ENCODE data around the gene LSM7.

Gene LSM7

GRCh38 chr19:2340496-2341243, 12.3 kb upstream of the LSM7 start:
- Histone ChIP-seq H3K4me1 (no peaks in the 10 kb centered on the region), H3K4me3 (no peak overlapping the region), H3K27me3 (no peaks in the 10 kb centered on the region), H3K9me3 (no peaks in the 10 kb centered on the region), H3K27ac (no peak overlapping the region), H3K36me3 (peaks cover 0 to 74% (median 55%) of the 10 kb centered on the region in 3 donors)
- intact Hi-C loops (cut with DNase I; ENCODE audit: low total_unique reads), result no loop called here
- DNase-seq, result no peak
- TF ChIP-seq CTCF (IDR thresholded peaks at IDR 0.05), result no peak

DNA sequence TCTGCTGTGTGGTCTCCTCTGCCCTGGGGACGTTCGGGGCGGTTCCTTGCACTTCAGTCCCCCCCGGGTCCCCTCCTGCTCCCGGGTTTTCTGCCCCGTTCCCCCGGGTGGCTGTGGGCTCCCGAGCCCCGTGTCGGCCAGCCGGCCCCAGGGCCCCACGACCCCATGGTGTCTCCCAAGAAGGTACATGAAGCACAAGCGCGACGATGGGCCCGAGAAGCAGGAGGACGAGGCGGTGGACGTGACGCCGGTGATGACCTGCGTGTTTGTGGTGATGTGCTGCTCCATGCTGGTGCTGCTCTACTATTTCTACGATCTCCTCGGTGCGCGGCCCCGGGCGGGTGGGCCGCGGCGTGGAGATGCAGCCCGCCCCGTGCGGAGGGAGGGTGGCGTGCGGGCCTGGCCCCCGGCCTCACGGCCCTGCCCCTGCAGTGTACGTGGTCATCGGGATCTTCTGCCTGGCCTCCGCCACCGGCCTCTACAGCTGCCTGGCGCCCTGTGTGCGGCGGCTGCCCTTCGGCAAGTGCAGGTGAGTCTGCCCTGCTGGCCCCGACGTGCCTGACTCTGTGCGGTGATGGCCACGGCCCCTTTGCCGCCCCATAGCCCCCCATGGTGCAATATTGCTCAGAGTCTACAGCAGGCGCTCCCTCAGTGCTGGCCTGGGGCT, 11.4 kb upstream of the LSM7 start:
- TF ChIP-seq CTCF (IDR thresholded peaks at IDR 0.05), result no peak
- Histone ChIP-seq H3K4me1 (no peaks in the 10 kb centered on the region), H3K9me3 (no peaks in the 10 kb centered on the region), H3K27me3 (no peaks in the 10 kb centered on the region), H3K4me3 (no peak overlapping the region), H3K36me3 (peaks cover 0 to 66% (median 50%) of the 10 kb centered on the region in 3 donors), H3K27ac (no peak overlapping the region)
- intact Hi-C loops (cut with DNase I; ENCODE audit: low total_unique reads), result no loop called here
- DNase-seq, result no peak

- no peak for DNase-seq
- H3K4me3 ChIP-seq, result no peak overlapping the region
- intact Hi-C loops (cut with DNase I; ENCODE audit: low total_unique reads), result no loop called here
- H3K4me1 ChIP-seq, result no peaks in the 10 kb centered on the region
- H3K27me3 ChIP-seq, result no peaks in the 10 kb centered on the region
- peaks cover 0 to 60% (median 44%) of the 10 kb centered on the region in 3 donors for H3K36me3 ChIP-seq
- H3K9me3 ChIP-seq, result no peaks in the 10 kb centered on the region
- TF ChIP-seq CTCF (IDR thresholded peaks at IDR 0.05), result no peak
- H3K27ac ChIP-seq, result no peak overlapping the region
These were observed 10.6 kb upstream of the LSM7 start for GRCh38 chr19:2338751-2339643.

DNA sequence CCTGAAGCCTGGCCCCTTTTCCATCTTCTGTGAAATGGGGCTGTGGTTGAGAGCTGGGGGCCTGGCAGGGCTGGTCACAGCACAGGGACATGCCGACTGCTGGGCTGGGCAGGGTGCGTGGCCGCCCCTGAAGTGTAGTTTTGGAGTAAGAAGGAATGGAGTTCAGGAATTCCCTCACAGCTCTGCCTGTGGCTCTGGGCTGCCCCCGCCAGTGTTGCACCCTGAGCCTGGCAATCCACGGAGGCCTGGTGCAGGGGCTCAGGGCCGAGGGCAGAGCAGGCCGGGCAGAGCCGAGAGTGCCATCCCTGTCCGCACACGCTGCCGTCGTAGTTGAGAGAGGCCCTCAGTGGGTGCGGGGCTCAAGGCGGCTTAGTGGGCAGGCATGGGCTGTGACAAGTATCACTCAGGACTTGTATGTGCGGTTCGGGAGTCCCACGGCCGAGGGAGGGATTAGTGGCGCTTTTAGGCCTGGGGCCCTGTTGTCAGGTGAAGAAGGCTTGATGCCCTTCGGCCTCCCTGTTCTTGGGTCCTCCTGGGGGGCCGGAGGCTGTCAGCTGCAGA, 9.7 kb upstream of the LSM7 start:
- Histone ChIP-seq H3K36me3 (peaks cover 0 to 53% (median 42%) of the 10 kb centered on the region in 3 donors), H3K27ac (no peak overlapping the region), H3K9me3 (no peaks in the 10 kb centered on the region), H3K27me3 (no peaks in the 10 kb centered on the region), H3K4me1 (peaks cover 0 to 5% (median 0%) of the 10 kb centered on the region in 4 donors), H3K4me3 (no peak overlapping the region)
- intact Hi-C loops (cut with DNase I; ENCODE audit: low total_unique reads), result no loop called here
- no peak for DNase-seq
- TF ChIP-seq CTCF (IDR thresholded peaks at IDR 0.05), result no peak

DNA sequence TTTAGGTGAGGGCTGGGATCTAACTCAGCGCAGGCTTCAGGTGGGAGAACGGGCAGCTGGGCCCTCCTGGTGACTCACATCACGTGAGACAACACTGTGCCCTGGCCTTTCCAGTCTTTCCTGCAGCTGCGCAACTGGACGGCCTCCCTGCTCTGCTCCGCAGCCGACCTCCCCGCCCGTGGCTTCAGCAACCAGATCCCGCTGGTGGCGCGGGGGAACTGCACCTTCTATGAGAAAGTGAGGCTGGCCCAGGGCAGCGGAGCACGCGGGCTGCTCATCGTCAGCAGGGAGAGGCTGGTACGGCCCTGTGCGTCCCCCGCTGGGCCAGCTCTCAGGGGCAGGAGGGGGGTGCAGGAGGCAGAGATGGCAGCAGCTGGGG, 8.9 kb upstream of the LSM7 start:
- peaks cover 0 to 45% (median 35%) of the 10 kb centered on the region in 3 donors for H3K36me3 ChIP-seq
- TF ChIP-seq CTCF (IDR thresholded peaks at IDR 0.05), result no peak
- no peak overlapping the region for H3K27ac ChIP-seq
- intact Hi-C loops (cut with DNase I; ENCODE audit: low total_unique reads), result no loop called here
- H3K4me1 ChIP-seq, result peaks cover 0 to 14% (median 4%) of the 10 kb centered on the region in 4 donors
- H3K4me3 ChIP-seq, result no peak overlapping the region
- H3K27me3 ChIP-seq, result no peaks in the 10 kb centered on the region
- no peak for DNase-seq
- H3K9me3 ChIP-seq, result no peaks in the 10 kb centered on the region
